ENCODE results near the gene MRPL12. TPM values are rescaled to one million over a fixed set of nuclear protein-coding genes. Genes with fewer than 3 reads are reported as not detected.

MRPL12 gene
- total and polyA plus RNA-seq, 2 of the 13 experiments (the other 11 are each of a cell fraction or from before 2014, with no cell fraction given), result 39.1 to 94.1 TPM

GRCh38 chr17:81683584-81684441 is 19.4 kb upstream of the MRPL12 start, which contains the start of the genes ARL16 and HGS (continued):
- TF ChIP-seq, protein P1, sequence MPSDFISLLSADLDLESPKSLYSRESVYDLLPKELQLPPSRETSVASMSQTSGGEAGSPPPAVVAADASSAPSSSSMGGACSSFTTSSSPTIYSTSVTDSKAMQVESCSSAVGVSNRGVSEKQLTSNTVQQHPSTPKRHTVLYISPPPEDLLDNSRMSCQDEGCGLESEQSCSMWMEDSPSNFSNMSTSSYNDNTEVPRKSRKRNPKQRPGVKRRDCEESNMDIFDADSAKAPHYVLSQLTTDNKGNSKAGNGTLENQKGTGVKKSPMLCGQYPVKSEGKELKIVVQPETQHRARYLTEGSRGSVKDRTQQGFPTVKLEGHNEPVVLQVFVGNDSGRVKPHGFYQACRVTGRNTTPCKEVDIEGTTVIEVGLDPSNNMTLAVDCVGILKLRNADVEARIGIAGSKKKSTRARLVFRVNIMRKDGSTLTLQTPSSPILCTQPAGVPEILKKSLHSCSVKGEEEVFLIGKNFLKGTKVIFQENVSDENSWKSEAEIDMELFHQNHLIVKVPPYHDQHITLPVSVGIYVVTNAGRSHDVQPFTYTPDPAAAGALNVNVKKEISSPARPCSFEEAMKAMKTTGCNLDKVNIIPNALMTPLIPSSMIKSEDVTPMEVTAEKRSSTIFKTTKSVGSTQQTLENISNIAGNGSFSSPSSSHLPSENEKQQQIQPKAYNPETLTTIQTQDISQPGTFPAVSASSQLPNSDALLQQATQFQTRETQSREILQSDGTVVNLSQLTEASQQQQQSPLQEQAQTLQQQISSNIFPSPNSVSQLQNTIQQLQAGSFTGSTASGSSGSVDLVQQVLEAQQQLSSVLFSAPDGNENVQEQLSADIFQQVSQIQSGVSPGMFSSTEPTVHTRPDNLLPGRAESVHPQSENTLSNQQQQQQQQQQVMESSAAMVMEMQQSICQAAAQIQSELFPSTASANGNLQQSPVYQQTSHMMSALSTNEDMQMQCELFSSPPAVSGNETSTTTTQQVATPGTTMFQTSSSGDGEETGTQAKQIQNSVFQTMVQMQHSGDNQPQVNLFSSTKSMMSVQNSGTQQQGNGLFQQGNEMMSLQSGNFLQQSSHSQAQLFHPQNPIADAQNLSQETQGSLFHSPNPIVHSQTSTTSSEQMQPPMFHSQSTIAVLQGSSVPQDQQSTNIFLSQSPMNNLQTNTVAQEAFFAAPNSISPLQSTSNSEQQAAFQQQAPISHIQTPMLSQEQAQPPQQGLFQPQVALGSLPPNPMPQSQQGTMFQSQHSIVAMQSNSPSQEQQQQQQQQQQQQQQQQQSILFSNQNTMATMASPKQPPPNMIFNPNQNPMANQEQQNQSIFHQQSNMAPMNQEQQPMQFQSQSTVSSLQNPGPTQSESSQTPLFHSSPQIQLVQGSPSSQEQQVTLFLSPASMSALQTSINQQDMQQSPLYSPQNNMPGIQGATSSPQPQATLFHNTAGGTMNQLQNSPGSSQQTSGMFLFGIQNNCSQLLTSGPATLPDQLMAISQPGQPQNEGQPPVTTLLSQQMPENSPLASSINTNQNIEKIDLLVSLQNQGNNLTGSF (CRISPR knock-in tag; IDR thresholded peaks at IDR 0.05), result peak; percentile 85
- TF ChIP-seq ZMAT3 (CRISPR knock-in tag; conservative IDR thresholded peaks at IDR 0.05) (no peak), XBP1 (CRISPR knock-in tag; IDR thresholded peaks at IDR 0.05) (no peak), ZNF3 (CRISPR knock-in tag; IDR thresholded peaks at IDR 0.05) (no peak), GZF1 (CRISPR knock-in tag; IDR thresholded peaks at IDR 0.05) (0 out of 2 replicates have a peak, but pooled peaks have one; percentile 14), MED1 (CRISPR knock-in tag; IDR thresholded peaks at IDR 0.05) (peak; percentile 38; the same call in 1 of the 2 replicates), AGO2 (optimal IDR thresholded peaks at IDR 0.05; ENCODE audit: low read depth, low read length) (peak; percentile 59), SMAD3 (CRISPR knock-in tag; IDR thresholded peaks at IDR 0.05) (peak; percentile 65; the same call in 1 of the 2 replicates), ZNF749 (CRISPR knock-in tag; IDR thresholded peaks at IDR 0.05; ENCODE audit: borderline replicate concordance) (no peak), ZNF720 (CRISPR knock-in tag; IDR thresholded peaks at IDR 0.05) (no peak), SNAPC2 (CRISPR knock-in tag; IDR thresholded peaks at IDR 0.05) (no peak), PAWR (CRISPR knock-in tag; IDR thresholded peaks at IDR 0.05; ENCODE audit: borderline replicate concordance) (no peak), ZNF740 (CRISPR knock-in tag; IDR thresholded peaks at IDR 0.05) (no peak)
- TF ChIP-seq, protein P2, sequence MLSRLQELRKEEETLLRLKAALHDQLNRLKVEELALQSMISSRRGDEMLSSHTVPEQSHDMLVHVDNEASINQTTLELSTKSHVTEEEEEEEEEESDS (CRISPR knock-in tag; IDR thresholded peaks at IDR 0.05; ENCODE audit: borderline replicate concordance), result no peak
- TF ChIP-seq, protein P3, sequence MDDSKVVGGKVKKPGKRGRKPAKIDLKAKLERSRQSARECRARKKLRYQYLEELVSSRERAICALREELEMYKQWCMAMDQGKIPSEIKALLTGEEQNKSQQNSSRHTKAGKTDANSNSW (CRISPR knock-in tag; IDR thresholded peaks at IDR 0.05; ENCODE audit: borderline replicate concordance), result no peak

Measured in HepG2 (cell line).